Measurements from ENCODE around the gene DDX23. TPM values are rescaled to one million over a fixed set of nuclear protein-coding genes. Genes with fewer than 3 reads are reported as not detected.
"Not testable (repeated sequence)": the region's sequence is repeated elsewhere in the genome, so short reads cannot be mapped to it uniquely, and the experiment has no call there.

DDX23 gene
- total RNA-seq, result 57.2 and 62.1 TPM in 2 replicates

DNA sequence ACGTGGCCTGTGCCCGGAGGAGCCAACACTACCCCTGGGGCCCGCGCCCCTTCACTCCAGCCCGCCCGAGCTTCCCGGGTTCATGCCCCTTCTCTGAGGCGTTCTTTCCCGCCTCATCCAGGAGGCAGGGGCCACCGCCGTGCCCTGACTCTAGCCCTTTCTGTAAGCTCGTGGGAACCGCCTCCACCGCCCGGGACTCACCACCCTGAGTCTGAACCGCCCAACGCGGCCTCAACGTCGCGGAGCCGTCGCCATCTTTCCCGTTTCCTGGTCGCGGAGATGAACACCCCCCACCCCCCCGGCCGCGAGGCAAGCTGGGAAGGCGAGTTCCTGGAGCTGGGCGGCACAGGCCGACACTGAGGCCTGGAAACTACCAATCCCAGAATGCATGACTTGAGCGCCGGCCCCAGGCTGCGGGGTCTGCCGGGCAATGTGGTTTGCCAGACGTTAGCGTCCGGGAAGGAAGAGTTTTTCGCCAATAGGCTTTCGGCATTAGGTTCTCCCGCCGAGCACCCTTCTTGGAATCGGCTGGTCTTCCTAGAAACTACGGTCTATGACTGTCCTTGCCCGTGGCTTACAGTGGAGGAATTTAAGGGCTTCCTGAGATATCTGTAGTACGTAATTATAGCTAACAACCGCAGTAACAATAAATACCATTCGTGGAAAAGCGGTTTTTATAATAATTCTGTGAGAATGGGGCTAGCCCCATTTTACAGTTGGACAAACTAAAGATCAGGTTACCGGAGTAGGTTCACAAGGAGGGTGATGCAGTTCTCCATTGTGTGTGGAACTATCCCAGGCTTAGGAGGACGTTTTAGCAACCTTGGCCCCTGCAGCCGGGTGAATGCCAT is at the start of gene DDX23:
TSS of gene DDX23 (minus strand) at position 281 of the 851 bp plus-strand sequence. CDS start 6,381 bp downstream, outside the sequence.
- DNase-seq (ENCODE audit: extremely low read depth, low read depth, low spot score), result peak; percentile 68

DNA sequence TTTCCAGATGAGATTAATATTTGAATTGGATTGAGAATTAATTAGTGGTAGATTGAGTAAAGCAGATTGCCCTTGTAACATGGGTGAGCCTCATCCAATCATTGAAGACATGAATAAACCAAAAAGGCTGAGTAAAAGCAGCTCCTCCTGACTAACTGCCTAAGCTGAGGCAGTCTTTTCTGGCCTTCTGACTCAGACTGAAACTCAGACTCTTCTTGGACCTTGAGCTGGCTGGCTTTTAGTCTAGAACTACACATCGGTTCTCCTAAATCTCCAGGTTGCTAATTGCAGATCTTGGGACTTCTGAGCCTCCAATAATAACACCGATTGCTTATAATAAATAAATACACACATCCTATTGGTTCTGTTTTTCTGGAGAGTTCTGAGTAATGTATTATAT is 49.3 kb upstream of the DDX23 start:
- no peak for DNase-seq (ENCODE audit: extremely low read depth, low read depth, low spot score)

DNA sequence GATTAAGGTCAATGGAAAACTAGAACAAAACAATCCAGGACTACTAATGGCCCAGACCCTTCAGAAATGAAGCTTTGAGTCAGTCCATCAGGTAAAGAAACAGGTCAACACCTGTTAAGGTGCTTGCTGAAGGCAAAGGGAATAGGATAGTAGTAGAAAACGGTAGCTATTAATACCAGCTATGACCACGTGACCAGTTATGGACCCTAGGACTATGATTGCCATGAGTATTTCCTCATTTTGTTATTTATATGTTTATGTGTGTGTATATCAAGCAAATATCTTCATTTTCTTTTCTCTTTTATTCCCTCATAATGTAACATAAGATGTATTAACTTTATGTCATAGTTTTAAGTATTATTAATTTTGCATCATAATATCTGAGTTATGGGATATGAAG is 47.7 kb upstream of the DDX23 start:
- DNase-seq (ENCODE audit: extremely low read depth, low read depth, low spot score), result no peak

DNA sequence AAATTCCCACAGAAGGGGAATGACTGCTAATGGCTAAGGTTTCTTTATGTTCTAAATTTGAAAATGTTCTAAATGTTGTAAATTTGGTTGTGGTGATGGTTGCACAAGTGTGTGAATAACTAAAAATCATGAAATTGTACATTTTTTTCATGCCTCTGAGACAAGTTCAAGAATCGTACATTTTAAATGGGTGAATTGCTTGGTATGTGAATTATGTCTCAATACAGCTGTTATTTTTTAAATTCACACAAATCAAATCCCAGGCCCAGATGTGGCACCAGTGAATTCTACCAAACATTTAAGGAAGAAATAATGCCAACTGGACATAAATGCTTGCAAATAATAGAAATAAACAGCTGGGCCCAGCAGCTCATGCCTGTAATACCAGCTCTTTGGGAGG is 42.3 kb upstream of the DDX23 start:
- no peak for DNase-seq (ENCODE audit: extremely low read depth, low read depth, low spot score)

DNA sequence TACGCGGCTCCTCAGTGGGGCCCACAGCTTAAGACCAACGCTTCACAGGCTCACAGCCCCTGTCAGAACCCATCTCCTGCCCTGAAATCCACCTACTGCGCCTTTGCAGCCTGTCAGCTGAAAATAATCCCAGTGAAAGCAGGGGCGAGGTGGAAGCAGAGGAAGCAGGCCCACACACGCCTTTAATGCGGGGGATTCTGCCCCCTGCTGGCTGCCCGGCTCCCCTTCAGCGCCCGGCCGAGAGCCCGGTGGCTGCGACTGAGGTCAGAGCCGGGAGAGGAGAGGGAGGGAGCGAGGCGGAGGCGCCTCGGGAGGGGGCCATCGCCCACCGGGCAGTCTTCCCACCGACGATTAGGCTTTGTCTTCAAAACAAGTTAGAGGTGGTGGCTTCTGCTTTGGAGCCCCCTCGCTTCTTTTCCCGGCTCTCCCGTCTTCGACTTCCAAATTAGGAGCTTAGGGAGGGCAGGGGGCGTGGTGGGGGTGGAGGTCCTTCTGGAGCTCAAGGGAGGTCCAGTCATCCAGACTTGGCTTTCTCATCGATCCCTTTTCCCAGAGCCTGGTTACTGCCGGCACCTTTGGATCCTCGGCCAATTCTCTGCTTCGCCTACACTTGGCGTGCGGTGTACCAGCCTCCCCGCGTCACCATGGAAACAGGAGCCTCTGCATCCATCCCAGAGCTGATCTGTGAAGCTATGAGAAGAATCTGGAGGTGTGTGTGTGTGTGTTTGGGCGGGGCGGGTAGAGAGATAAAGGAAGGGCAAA is 38.9 kb upstream of the DDX23 start:
- no peak for DNase-seq (ENCODE audit: extremely low read depth, low read depth, low spot score)

DNA sequence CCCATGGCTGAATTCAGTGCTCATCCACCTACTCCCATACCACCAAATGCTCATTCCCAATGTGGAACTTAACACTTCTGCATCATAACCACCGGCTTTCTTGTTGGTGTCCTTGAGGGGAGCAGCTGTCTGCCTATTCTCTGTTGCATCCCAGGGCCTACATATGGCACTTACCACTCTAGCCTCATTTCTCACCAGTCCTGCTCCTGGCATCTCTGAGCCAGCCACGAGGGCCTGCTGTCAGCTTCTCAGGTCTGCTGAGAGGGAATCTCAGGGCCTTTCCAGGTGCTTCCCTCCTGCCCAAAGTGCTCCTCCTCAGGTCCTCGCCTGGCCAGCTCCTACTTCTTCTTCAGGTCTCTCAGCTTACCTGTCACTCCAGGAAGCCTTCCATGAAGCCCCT is 37.7 kb upstream of the DDX23 start:
- DNase-seq (ENCODE audit: extremely low read depth, low read depth, low spot score), result no peak

DNA sequence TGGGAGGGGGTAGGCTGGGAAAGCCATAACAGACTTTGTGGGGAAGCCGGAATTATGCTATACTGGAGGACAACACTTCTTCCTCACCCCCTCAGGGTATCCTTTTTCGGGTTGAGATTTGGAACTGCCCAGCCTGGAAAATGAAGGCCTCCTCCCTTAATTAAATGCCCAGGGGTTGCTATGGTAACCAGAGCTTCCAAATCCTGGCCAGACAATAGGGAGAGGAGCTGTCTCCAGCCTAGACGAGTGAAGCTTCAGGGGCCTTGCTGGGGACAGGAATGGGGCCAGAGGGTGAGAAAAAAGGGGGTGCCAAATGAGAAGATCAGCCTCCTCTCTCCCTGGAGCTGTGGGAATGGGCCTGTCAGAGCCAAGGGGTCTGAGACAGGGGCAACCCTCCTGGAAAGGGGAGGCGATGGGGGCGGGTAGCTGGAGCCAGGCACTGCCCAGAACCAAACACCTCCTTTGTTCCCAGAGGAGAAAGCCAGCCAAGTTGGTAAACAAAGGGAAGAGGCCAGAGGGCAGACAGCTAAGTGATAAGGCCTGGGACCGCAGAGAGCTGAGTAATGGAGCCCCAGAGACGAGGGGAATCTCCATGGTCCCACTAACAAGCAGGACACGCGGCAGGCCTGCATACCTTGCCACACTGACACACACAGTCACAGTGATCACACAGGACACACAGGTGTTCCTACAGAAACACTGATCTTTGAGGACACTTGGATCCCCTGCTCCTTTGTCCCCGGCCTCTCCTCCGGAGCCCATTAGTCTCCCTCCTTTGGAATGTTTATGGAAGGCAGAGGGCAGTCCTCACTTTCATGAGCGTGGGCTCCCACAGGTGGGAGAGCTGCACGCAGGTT is 31.6 kb upstream of the DDX23 start:
- DNase-seq (ENCODE audit: extremely low read depth, low read depth, low spot score), result no peak

DNA sequence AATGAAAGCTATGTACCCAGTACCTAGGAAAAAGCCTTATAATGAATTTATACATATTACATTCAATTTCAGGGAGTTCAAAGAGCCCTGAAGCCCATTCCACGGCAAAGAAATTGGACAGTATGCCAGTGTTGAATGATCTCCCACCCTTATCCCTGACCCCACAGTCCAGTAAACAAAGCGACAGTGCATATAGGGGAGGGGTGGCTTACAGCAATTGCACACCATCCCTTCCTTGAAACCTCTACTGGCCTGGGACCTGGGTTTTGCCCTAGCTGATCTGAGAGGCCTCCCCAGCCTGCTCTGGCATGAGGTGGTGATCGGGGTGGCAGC is 31.0 kb upstream of the DDX23 start:
- no peak for DNase-seq (ENCODE audit: extremely low read depth, low read depth, low spot score)

DNA sequence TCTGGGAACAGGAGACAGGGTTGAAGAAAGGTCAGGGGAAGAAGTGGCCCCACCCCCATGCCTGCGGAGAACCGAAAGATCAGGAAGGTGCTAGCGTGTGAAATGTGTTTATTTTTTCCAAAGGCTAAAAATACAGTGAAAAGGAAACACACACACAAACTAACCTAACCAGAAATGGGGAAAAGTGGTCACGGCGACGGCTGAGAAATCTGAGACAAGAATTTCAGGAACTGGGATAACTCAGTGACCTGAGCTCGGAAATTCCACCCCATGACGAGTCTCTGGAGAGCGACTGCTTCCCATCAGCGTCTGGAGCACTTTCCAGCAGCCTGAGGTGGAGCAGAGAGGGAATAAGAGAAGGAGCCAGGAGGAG is 30.3 kb upstream of the DDX23 start:
- peak; percentile 83 for DNase-seq (ENCODE audit: extremely low read depth, low read depth, low spot score)

DNA sequence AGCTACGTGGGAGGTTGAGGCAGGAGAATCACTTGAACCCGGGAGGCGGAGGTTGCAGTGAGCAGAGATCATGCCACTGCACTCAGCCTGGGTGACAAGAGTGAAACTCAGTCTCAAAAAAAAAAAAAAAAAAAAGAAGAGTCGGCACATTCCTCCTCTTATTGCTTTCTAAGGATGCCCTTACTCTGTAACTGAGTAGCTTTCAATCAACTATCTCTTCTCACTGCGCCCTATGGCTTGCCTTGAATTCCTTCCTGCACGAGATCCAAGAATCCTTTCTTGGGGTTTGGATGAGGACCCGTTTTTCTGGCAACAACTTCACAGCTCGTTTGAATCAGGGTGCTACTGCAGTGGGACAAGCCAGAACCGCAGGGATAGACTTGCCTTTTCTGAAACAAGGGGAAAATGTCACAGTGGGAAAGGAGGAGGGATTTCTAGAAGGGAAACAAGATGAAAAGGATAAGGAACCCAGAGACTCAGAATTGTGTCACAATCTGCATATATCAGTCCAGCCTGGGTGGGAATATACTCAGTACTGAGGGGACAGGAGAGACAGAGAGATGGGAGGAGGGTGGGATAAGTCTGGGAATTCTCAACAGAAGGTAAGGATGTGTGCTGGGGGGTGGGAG is 29.8 kb upstream of the DDX23 start:
- DNase-seq (ENCODE audit: extremely low read depth, low read depth, low spot score), result no peak

DNA sequence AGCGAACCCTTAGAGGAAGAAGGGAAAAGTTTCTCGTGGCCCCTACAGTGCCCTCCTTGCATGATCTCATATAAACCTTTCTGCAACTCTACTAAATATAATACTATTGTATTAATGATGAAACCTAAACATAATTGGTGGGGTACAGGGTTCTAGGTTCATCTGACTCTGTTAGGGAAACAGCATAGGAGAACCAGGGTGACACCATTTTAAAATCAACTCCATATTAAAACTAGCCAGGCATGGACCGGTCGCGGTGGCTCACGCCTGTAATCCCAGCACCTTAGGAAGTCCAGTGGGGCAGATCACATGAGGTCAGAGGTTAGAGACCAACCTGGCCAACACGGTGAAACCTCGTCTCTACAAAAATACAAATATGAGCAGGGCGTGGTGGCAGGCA is 28.7 kb upstream of the DDX23 start:
- no peak for DNase-seq (ENCODE audit: extremely low read depth, low read depth, low spot score)

DNA sequence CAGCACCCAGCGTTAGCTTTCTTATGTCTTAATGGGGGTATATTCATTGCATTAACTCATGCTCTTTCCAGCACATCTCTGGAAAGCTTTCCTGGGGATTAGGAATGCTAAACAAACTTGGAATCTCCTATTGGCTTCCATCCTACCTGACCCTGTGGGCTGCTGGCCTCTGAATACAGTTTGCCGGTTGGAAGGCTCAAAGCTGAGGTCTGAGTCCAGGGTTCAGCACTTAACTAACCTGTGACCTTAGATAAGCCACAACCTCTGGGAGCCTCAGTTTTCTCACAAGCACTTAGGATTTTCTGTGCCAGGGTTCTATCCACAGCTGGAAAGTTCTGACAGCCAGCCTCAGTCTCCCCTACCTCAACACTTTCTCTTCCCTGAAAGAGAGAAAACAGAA is 26.6 kb upstream of the DDX23 start:
- DNase-seq (ENCODE audit: extremely low read depth, low read depth, low spot score), result no peak

DNA sequence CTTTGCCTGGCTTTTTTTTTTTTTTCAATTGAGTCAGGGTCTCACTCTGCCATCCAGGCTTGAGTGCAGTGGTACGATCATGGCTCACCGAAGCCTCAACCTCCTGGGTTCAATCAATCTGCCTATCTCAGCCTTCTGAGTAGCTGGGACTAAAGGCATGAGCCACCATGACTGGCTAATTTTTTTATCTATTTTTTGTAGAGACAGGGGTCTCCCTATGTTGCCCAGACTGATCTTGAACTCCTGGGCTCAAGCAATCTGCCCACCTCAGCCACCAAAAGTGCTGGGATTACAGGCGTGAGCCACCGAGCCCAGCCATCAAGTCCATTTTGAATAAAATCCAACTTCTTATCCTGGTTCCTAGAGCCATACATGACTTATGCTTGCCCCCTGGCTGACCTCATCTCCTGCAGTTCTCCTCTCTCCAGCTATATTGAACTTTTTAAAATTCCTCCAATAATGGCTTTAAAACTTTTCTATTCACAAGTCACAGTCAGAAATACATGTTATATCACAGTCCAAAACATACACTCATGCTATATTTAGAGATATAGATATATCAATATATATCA is 24.1 kb upstream of the DDX23 start:
- no peak for DNase-seq (ENCODE audit: extremely low read depth, low read depth, low spot score)

DNA sequence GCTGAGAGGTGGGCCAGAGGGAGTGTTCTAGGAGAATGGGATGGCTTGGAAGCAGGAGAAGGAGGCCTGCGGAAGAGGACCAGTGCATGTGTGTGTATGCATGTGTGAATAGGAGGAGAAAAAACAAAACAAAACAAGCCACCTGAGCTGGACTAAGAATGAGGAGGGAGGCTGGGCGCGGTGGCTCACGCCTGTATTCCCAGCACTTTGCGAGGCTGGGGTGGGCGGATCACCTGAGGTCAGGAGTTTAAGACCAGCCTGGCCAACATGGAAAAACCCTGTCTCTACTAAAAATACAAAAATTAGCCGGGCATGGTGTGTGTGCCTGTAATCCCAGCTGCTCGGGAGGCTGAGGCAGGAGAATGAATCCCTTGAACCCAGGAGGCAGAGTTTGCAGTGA is 21.6 kb upstream of the DDX23 start:
- DNase-seq (ENCODE audit: extremely low read depth, low read depth, low spot score), result not testable (repeated sequence)

DNA sequence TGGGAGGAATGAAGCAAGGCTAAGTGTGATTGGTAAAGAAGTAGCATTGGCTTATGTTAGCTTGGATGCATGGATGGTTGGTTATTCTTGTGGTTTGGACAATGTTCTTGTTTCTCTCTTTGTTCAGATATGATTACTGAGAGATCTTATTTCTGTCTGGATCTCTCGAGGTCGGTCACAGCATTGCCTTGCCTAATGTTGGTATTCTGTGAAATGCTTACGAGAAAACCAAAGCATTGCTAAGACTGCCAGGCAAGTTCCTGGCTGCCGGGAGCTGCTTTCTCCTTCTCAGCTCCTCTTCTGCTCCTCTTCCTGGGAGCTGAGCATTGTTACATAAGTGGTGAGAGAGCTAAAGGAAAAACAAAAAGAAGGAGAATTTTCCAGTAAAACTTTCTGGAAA is 21.1 kb upstream of the DDX23 start:
- DNase-seq (ENCODE audit: extremely low read depth, low read depth, low spot score), result no peak

DNA sequence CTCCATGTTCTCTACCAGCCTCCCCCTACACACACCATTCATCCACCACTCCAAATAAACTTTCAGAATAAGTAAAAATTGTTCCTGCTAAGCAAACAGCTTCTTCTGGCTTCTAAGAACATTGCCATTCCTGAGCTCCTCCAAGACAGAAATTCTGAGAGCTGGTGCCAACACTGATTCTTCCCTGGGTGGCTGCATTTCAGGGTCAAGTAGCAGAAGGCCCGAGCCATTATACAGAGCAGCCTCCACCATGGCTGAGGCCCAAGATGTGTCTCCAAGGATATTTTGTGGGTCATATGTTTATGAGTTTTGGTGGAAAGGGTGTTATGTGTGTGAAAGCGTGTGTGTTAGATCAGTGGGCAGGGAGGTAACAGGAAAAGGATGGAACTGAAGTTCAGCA is 17.2 kb upstream of the DDX23 start:
- no peak for DNase-seq (ENCODE audit: extremely low read depth, low read depth, low spot score)

DNA sequence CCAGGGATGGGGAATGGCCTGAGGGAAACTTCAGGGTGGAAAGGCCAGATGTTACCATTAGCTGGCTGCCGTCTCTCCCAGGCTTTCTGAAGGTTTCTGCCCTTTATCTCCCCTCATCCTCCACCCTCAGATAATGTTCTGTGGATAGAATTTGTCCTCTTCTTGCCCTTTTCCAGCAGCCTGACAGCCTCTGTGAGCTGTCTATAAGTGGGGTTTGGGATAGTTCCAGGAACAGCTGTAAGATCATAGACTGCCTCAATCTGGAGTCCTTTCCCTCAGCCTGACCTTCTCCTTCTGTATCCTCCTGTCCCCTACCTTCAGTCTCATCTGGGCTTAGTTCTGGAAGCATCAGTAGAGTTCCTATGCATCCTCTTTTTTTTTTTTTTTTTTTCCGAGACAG is 16.5 kb upstream of the DDX23 start:
- DNase-seq (ENCODE audit: extremely low read depth, low read depth, low spot score), result no peak

DNA sequence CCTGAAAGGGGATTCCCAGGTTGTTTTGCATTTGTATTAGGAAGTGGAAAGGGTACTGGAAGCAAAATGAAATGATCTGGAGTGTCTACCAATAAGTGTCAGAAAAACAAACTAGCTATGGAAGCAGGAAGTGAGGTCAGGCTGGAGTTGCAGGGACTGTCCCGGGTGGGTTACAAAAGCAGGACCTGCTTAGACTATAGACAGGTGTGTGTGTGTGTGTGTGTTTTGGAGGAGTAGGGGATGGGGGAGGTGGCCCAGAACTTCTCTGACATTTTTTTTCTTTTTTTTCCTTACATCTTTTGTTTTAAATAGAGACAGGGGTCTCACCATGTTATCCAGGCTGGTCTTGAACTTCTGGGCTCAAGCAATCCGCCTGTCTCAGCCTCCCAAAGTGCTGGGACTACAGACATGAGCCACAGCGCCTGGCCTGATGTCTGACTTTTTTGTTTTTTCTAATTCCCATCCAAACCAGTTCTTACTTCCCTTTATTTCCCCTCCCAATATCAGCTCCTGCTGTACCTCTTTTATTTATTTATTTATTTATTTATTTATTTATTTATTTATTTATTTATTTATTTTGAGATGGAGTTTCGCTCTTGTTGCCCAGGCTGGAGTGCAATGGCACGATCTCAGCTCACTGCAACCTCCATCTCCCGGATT is 14.2 kb upstream of the DDX23 start:
- no peak for DNase-seq (ENCODE audit: extremely low read depth, low read depth, low spot score)

DNA sequence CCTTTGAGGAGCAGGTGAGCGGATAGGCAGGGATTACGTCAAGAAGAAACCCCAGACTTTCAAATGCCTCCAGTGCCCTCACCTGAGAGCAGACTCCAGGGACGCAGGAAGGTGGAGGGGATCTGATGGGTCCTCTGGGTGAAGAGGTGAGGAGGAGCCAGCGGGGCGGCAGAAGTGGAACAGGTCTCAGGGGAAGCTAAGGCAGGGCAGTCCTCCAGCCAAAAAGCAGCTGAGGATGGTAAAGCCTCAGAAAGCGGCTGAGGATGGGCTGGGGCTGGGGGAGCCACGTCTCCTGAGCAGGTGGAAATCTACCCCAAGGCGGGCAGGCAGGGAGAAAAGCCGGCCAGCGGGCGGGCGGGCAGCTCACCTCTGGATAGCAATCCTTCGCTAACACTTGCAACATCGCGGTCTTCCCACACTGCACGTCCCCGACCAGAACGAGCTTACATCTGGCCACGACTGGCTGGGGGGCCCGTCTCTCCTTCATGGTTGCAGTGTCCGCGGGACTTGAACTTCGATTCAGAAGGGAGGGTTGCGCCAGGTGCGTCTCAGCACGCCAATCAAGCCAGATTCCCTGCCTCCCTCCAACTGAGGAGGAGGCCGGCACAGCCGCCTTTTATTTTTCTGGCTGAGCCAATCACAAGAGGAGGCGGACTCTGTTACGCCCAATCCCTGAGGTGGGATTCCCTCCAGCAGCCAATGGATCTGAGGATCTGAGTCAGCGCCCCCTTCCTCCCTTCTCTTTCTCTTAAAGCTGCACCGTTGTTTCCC is 13.5 kb upstream of the DDX23 start, which contains the start of gene RND1:
TSS of gene RND1 (minus strand) at position 590 of the 771 bp plus-strand sequence. CDS start at position 487, 103 bp downstream.
- peak; percentile 91 for DNase-seq (ENCODE audit: extremely low read depth, low read depth, low spot score)
